Right atrium auricular region (tissue), 2 donors: Measurements from ENCODE around the gene EPHB2. TPM values are rescaled to one million over a fixed set of nuclear protein-coding genes. Genes with fewer than 3 reads are reported as not detected.
A peak's percentile ranks its signal among the peaks of the same experiment; 100 is the strongest.

Experiments
- DNase-seq: peaks from one replicate; pipeline ENCODE4 v3.0.0-alpha.2; 2019; ENCODE audit warnings: low spot score
- H3K27ac ChIP-seq, 2 donors: fragments of 200-600 bp; sonication (generic); 1 replicate in 1 of 2; 2 replicates in 1 of 2; pipeline ENCODE4 v1.5.1; 2016 to 2019
- H3K27me3 ChIP-seq, 2 donors: fragments of 200-600 bp; sonication (generic); one replicate each; pipeline versions ENCODE4 v1.5.1 to v1.6.0; 2017 to 2019
- H3K36me3 ChIP-seq: fragments of 200-600 bp; sonication (generic); one replicate; pipeline ENCODE4 v1.5.1; 2016
- H3K4me1 ChIP-seq, 2 donors: fragments of 200-600 bp; sonication (generic); one replicate each; pipeline versions ENCODE4 v1.5.1 to v1.6.0; 2017 to 2019
- H3K4me3 ChIP-seq, 2 donors: fragments of 200-600 bp; sonication (generic); 1 replicate in 1 of 2; 2 replicates in 1 of 2; pipeline ENCODE4 v1.5.1; 2017 to 2019; ENCODE audit warnings: mild to moderate bottlenecking in 1 of 2, moderate library complexity in 1 of 2
- H3K9me3 ChIP-seq, 2 donors: fragments of 200-600 bp; sonication (generic); one replicate each; pipeline ENCODE4 v1.5.1; 2019
- total RNA-seq, 2 donors: library from RNA; depleted of rRNA; stranded (reverse); fragments of >200 nt; gene quantifications; one replicate each; pipeline ENCODE4 v1.1.0, GENCODE V29; 2016
- TF ChIP-seq, protein P1 (sequence below), 2 donors: fragments of 200-600 bp; sonication (generic); IDR thresholded peaks; one replicate each; pipeline ENCODE4 v1.5.1; 2019; ENCODE audit warnings: antibody characterized with exemption in 2 of 2

The EPHB2 gene
- total RNA-seq, 2 donors from 2014 or later, result 1.8 to 2.6 TPM

DNA sequence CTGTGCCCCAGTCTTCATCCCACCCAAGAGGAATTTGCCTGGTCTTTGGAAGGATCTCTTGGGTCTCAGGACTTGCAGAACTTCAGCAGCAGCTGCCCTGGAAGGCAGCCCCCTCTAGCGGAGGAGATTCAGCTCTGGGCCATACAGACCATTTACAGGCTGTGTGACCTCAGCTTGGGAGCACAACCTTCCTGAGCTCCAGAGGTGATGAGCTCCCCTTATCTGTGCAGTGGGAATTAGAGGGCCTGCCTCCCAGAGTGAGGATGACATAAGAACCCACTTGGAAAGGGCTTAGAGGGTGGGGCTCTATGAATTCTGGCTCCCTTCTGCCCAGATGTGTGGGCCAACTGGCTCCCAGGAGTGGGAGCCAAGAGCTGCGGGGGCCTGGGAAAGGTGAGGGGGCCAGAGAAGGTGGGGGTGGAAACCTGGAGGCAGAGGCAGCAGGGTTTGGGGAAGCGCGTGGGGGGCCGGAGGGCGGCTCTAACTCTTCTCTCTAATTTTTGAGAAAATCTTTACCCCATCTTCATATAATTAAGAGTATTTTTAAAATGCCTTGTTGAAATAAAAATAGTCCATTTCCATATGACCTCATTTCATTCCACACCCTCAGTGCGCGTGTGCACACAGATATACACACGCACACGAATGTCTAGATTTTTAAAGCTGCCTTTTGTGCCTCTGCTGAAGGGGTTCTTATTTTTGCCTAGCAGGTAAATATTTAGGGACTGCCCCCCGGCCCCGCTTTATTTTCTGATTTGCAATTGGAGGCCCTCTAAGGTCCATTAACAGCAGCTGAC, 21.5 kb downstream of the EPHB2 start:
- H3K4me1 ChIP-seq, result no peaks in the 10 kb centered on the region
- H3K27me3 ChIP-seq, result no peaks in the 10 kb centered on the region
- no peaks in the 10 kb centered on the region for H3K36me3 ChIP-seq
- no peak overlapping the region for H3K4me3 ChIP-seq
- H3K27ac ChIP-seq, result no peak overlapping the region
- TF ChIP-seq, protein P1, sequence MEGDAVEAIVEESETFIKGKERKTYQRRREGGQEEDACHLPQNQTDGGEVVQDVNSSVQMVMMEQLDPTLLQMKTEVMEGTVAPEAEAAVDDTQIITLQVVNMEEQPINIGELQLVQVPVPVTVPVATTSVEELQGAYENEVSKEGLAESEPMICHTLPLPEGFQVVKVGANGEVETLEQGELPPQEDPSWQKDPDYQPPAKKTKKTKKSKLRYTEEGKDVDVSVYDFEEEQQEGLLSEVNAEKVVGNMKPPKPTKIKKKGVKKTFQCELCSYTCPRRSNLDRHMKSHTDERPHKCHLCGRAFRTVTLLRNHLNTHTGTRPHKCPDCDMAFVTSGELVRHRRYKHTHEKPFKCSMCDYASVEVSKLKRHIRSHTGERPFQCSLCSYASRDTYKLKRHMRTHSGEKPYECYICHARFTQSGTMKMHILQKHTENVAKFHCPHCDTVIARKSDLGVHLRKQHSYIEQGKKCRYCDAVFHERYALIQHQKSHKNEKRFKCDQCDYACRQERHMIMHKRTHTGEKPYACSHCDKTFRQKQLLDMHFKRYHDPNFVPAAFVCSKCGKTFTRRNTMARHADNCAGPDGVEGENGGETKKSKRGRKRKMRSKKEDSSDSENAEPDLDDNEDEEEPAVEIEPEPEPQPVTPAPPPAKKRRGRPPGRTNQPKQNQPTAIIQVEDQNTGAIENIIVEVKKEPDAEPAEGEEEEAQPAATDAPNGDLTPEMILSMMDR (IDR thresholded peaks at IDR 0.05), result peak in 1 of 2 donors; percentile 44
- H3K9me3 ChIP-seq, result no peaks in the 10 kb centered on the region
- no peak for DNase-seq

DNA sequence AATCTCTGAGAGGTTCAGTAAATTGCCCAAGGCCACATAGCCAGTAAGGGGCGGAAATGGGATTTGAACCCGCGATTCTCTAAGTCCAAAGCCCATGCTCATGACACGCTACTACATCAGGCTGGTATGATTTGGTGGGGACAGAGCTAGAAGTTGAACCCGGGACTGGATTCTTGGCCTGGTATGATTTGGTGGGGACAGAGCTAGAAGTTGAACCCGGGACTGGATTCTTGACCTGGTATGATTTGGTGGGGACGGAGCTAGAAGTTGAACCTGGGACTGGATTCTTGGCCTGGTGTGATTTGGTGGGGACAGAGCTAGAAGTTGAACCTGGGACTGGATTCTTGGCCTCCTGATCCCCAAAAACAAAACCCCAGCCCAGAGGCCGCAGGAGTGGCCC, 23.0 kb downstream of the EPHB2 start:
- H3K27ac ChIP-seq, result no peak overlapping the region
- no peak overlapping the region for H3K4me3 ChIP-seq
- no peaks in the 10 kb centered on the region for H3K9me3 ChIP-seq
- no peak for DNase-seq
- H3K36me3 ChIP-seq, result no peaks in the 10 kb centered on the region
- TF ChIP-seq, protein P1 (IDR thresholded peaks at IDR 0.05), result no peak
- H3K4me1 ChIP-seq, result no peaks in the 10 kb centered on the region
- H3K27me3 ChIP-seq, result no peaks in the 10 kb centered on the region

DNA sequence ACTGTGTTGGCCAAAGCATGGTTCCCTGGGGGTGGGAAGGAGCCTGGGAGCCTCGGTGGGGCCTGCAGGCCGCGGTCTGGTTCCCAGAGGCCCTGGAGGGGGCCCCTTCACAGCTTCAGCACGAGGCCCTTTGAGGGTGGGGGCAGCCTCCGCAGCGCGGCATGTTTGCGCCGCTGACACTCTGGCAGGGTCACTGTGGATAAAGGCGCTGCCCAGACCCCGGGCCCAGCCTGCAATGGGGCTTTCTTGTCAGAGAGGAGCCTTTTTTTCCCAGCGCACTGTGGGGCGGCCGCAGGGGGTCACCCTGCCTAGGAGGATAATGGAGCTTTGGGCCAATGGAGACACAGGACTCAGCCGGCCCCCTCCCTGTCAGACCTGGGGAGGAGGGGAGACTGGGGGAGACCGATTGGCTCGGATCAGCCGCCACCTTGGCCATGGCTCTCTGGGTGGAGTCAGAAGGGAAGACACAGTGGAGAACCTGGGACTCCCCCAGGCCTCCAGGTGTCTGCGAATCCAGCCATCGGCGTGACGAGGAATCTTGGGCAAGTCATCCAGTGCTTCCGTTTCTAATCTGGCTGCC, 26.0 kb downstream of the EPHB2 start:
- Histone ChIP-seq H3K27ac (no peak overlapping the region), H3K9me3 (no peaks in the 10 kb centered on the region), H3K36me3 (no peaks in the 10 kb centered on the region), H3K4me1 (no peaks in the 10 kb centered on the region), H3K4me3 (no peak overlapping the region), H3K27me3 (peaks cover 0 to 3% of the 10 kb centered on the region in 2 donors)
- no peak for DNase-seq
- TF ChIP-seq, protein P1 (IDR thresholded peaks at IDR 0.05), result no peak

DNA sequence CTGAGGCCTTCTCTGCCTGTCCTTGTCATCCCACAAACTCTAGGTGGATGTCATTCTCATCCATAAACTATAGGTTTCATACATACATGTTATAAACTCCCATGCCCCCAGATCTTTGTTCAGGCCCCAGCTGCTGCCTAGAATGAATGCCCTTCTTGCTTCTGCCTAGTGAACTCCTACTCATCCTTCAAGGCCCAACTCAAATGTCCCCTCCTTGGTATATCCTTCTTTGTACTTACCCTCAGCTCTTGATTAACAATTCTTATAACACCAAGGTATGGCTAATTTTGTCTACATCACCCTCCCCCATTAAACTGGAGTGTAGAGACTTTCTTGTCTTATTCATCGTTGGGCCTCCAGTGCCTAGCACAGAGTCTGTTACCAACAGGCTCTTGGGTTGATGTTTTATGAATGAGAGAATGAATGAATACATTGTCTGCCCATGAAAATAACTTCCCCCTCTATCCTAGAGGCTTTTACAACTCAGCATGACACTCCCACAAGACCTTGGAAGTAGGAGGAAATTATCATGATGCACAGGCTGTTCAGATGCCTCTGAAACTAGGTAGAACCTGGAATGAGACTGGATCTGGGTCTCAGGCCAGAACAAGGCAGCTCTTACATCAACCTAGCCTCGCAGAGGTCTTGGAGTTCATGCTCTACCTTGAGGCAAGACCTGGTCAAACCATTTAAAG, 26.9 kb downstream of the EPHB2 start:
- TF ChIP-seq, protein P1 (IDR thresholded peaks at IDR 0.05), result no peak
- Histone ChIP-seq H3K36me3 (no peaks in the 10 kb centered on the region), H3K27ac (no peak overlapping the region), H3K4me3 (no peak overlapping the region), H3K9me3 (no peaks in the 10 kb centered on the region), H3K4me1 (no peaks in the 10 kb centered on the region), H3K27me3 (peaks cover 0 to 3% of the 10 kb centered on the region in 2 donors)
- DNase-seq, result no peak

DNA sequence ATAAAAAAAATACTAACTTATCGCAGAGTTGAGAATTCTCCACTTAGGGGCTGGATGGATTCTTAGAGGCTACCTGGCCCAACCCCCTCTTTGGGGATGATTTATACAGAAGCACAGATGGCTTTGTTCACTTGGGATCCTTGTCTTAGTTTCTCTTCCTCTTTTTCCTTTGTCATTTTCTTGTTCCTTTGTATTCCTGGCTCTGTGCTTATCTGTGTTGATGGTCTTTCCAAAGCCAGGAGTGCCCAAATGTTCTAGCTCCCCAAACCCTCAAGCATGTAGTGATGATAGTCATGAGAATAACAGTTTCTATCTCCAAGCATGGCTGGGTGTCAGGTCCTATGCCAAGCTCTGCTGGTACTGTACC, 27.4 kb downstream of the EPHB2 start:
- Histone ChIP-seq H3K4me3 (no peak overlapping the region), H3K27ac (no peak overlapping the region), H3K4me1 (no peaks in the 10 kb centered on the region), H3K27me3 (peaks cover 0 to 3% of the 10 kb centered on the region in 2 donors), H3K36me3 (no peaks in the 10 kb centered on the region), H3K9me3 (no peaks in the 10 kb centered on the region)
- TF ChIP-seq, protein P1 (IDR thresholded peaks at IDR 0.05), result no peak
- no peak for DNase-seq
